AG08395 (cell line): ENCODE results near the gene SLC37A1.

Source experiments
- DNase-seq: peaks from one replicate; pipeline ENCODE4 v3.0.0; 2012; ENCODE audit warnings: mixed read lengths, low spot score

The SLC37A1 gene

GRCh38 chr21:42527489-42528158, 14.0 kb downstream of the SLC37A1 start:
- DNase-seq = no peak

GRCh38 chr21:42530167-42530518, 16.5 kb downstream of the SLC37A1 start:
- no peak for DNase-seq

- DNase-seq = no peak
These were observed 18.1 kb downstream of the SLC37A1 start for GRCh38 chr21:42531771-42532170.

- no peak for DNase-seq
These were observed 19.0 kb downstream of the SLC37A1 start for GRCh38 chr21:42532466-42533181.

- no peak for DNase-seq
These were observed 19.8 kb downstream of the SLC37A1 start for GRCh38 chr21:42533306-42533962.

- no peak for DNase-seq
These were observed 20.3 kb downstream of the SLC37A1 start for GRCh38 chr21:42533963-42534355.

DNA sequence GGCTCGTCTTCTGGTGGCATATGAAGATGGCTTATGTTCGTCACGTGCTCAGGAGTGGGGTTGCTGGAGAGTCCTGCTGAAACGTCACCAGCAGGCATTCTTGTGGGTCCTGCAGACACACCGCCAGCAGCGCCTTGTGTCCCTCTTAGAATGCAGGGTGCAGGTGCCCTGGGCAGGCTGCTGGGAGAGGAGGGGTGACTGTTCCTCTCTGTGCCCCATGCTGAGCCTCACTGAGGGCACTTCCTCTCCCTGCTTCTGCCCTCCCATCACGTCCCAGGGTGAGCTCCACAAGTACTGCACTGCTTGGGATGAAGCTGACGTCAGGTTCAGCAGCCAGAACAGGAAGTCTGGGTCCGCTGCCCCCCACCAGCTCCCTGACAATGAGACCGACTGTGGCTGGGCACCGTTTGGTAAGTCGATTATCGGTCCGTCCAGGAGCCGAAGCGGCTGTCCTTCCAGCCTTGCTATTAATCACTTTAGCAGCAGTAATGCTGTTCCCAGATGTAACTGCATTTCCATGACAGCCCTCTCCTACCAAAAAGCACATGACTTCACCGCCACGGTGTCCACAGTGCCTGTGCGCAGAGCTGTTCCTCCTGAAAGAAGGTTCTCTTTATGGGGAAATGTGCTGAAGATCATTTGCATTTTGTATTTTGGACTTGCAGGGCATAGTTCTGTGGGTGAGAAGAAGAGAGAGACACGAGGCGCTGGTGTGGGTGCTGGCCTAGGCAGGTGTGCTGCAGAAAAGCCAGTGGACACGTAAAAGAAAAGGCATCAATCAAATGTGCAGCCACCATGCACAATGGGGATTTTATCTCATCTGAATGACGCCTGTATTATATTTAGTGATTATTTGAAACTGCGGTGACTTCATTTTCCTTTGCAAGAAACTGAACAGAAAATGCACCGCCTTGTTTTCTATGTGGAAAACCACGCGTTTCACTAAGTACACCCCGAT, 21.0 kb downstream of the SLC37A1 start:
- DNase-seq = no peak

- no peak for DNase-seq
These were observed 22.0 kb downstream of the SLC37A1 start for GRCh38 chr21:42535602-42536171.

GRCh38 chr21:42536601-42537000, 22.9 kb downstream of the SLC37A1 start:
- DNase-seq = no peak

DNA sequence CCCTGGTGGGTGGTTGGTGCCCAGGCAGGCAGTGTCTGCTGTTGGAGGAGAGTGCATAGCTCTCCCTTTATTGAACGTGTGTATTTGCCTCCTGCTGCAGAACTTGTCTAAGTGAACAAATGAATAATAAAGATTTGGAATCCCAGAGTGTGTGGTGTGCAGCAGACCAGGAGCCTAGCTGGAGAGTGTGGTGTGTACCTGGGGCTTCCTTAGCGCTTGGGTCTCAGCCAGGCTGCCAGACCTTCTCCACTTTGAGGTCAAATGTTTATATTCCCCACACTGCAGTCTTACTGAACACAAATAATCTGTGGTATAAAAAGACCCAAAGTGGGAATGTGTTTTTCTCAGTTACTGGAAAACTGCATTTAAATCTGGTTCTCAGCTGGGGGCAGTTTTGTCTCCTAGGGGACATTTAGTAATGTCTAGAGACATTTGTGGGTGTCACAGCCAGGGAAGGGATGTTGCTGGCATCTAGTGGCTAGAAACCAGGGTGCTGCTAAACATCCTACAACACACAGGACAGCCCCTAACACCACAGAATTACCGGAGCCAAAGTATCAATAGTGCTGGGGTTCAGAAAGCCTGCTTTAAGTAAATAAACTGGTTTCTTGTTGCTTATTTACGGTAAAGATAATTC, 23.6 kb downstream of the SLC37A1 start:
- DNase-seq = no peak

- DNase-seq = no peak
These were observed 25.0 kb downstream of the SLC37A1 start for GRCh38 chr21:42538479-42539275.

DNA sequence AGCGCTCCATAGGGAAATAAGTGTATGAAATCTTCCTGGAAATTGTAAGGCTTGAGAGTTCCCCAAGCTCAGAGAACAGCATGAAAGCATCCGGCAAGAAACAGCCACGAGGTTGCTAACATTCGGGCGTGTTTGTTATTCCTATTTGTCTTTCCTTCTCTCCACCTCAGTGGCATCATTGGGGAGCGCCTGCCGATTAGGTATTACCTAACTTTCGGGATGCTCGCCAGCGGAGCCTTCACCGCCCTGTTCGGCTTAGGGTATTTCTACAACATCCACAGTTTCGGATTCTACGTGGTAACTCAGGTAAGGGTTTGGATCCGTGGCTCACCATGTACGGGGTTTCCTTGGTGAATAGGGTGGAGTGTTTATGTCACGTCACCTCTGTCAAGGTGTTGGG, 25.7 kb downstream of the SLC37A1 start:
- no peak for DNase-seq

GRCh38 chr21:42539931-42540343, 26.3 kb downstream of the SLC37A1 start:
- DNase-seq = no peak

- no peak for DNase-seq
These were observed 26.7 kb downstream of the SLC37A1 start for GRCh38 chr21:42540396-42540795.

DNA sequence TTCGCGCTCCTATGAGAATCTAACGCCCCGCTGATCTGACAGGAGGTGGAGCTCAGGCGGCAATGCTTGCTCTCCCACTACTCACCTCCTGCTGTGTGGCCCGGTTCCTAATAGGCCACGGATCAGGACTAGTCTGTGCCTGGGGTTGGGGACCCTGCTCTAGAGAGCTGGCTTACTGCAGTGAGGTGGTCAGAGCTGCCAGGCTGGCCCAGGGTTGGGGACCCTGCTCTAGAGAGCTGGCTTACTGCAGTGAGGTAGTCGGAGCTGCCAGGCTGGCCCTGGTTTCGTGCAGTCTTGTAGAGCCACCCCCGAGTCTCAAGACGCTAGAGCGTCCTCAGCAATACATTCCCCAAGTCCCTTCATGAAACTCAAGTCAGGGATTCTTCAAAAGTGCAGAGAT, 27.5 kb downstream of the SLC37A1 start:
- DNase-seq = no peak

GRCh38 chr21:42541618-42542017, 28.0 kb downstream of the SLC37A1 start:
- no peak for DNase-seq

DNA sequence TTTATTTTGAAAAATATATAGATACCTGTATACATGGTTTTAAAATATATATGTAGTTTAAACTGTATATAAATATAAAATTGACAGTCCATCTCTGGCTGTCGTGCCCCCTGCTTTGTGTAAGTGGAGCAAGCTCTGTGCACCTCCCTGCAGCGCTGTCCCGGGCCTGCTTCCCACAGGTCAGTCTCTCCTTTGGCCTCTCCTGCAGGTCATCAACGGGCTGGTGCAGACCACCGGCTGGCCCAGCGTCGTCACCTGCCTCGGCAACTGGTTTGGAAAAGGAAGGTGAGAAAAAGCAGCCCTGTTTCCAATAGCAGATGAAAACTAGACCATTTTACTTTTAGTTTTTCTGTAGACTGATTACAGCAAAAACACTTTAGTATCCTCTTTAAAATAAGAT, 28.5 kb downstream of the SLC37A1 start:
- no peak for DNase-seq

DNA sequence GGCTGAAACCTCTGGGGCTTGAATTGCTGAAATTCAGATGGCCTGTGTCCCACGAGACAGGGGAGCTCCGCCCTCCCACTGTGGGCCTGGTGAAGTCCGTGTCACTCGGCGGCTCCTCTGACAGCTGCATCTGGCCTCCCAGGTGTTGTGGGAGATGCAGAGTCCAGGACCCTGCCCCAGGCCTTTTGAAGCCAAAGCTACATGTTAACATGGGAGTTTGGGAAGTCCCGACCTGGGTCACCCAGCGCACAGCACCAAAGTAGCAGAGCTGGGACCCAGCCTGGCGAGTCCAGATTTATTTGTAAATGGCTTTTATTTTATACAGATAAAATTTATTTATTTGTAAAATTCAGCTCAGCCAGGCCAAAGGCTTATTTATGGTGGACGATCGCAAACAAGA, 28.9 kb downstream of the SLC37A1 start:
- DNase-seq = no peak

GRCh38 chr21:42543106-42543847, 29.6 kb downstream of the SLC37A1 start:
- DNase-seq = no peak

DNA sequence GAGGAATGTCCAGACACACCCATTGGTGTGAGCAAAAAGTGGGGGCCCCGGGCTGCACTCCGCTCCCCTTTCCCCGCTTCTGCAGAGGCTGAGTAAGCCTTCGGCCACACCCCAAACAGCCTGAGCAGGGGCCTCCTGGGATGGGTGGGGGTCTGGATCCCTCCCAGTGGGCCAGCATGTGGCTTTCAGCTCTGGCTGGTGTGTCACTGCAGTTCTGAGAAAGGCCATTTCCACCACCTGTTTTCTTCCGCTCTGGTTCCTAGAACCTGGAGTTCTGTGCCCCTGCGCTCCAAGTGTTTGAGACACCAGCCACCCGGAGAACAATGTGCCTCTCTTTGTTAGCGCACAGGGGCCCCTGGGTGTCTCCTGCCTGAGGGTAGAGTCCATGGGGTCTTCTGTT, 30.9 kb downstream of the SLC37A1 start:
- no peak for DNase-seq
